Measurements from ENCODE around the gene SLCO1B3. TPM values are rescaled to one million over a fixed set of nuclear protein-coding genes. Genes with fewer than 3 reads are reported as not detected.

SLCO1B3 gene
- total RNA-seq, 6 experiments from 2014 or later = not detected

DNA sequence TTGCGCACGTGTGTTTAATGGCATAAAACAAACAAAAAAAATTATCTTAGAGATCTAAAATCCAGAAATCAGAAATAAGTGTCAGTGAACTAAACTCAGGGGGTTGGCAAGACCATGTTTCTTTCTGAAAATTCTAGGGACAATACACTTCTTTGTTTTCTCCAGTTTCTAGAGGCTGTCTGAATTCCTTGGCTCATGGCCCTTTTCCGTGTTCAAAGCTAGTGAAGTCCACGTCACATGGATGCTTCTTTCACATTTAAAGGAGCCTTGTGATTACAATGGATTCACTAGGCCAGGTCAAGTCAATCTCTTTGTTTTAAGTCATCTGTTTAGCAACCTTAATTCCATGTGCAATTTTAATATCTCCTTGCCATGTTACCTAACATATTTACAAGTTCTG is 22.4 kb downstream of the SLCO1B3 start:
- no peak overlapping the region for H3K4me3 Mint-ChIP-seq
- H3K36me3 Mint-ChIP-seq (ENCODE audit: low read depth) = no peaks in the 10 kb centered on the region
- no peak for DNase-seq
- H3K27ac Mint-ChIP-seq = no peak overlapping the region
- peaks cover 16% of the 10 kb centered on the region for H3K9me3 Mint-ChIP-seq
- no peaks in the 10 kb centered on the region for H3K27me3 Mint-ChIP-seq (ENCODE audit: insufficient read depth)
- TF ChIP-seq, protein P1, sequence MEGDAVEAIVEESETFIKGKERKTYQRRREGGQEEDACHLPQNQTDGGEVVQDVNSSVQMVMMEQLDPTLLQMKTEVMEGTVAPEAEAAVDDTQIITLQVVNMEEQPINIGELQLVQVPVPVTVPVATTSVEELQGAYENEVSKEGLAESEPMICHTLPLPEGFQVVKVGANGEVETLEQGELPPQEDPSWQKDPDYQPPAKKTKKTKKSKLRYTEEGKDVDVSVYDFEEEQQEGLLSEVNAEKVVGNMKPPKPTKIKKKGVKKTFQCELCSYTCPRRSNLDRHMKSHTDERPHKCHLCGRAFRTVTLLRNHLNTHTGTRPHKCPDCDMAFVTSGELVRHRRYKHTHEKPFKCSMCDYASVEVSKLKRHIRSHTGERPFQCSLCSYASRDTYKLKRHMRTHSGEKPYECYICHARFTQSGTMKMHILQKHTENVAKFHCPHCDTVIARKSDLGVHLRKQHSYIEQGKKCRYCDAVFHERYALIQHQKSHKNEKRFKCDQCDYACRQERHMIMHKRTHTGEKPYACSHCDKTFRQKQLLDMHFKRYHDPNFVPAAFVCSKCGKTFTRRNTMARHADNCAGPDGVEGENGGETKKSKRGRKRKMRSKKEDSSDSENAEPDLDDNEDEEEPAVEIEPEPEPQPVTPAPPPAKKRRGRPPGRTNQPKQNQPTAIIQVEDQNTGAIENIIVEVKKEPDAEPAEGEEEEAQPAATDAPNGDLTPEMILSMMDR (IDR thresholded peaks at IDR 0.05) = no peak
- no peaks in the 10 kb centered on the region for H3K4me1 Mint-ChIP-seq (ENCODE audit: low read depth)

DNA sequence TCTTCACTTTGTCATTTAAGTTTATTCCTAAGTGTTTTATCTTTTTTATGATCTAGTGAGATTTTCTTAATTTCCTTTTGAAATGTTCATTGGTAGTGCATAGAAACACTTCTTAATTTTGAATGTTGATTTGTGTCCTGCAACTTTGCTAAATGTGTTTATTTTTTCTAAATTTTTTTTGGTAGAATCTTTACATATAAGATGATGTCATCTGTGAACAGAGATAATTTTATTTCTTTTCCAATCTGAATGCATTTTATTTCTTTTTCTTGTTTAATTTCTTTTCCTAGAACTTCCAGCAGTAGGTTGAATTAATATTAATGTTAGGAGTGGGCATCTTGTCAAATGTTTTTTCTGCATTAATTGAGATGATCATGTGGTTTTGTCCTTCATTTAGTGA is 42.1 kb downstream of the SLCO1B3 start:
- H3K4me1 Mint-ChIP-seq (ENCODE audit: low read depth) = no peaks in the 10 kb centered on the region
- TF ChIP-seq, protein P1 (IDR thresholded peaks at IDR 0.05) = no peak
- no peak overlapping the region for H3K4me3 Mint-ChIP-seq
- no peaks in the 10 kb centered on the region for H3K27me3 Mint-ChIP-seq (ENCODE audit: insufficient read depth)
- no peaks in the 10 kb centered on the region for H3K36me3 Mint-ChIP-seq (ENCODE audit: low read depth)
- peaks cover 22% of the 10 kb centered on the region for H3K9me3 Mint-ChIP-seq
- H3K27ac Mint-ChIP-seq = no peak overlapping the region
- no peak for DNase-seq

DNA sequence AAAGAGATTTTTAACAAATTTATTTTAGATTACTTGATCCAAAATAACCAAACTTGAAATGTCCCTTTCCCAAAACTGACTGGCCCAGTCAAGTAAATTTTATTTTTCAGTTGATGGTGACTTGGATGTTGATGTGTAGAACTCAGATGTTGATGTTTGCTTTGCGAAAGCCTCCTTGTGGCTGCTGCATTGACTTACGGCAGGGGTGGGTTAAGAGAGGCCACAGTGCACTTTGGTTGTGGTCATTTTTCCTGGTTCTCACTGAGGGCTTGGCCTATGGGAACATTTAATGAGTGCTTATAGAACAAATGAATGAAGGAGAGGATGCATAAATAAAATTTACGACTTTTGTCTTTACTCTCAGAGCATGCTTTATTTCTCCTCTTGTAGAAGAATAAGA is 52.6 kb downstream of the SLCO1B3 start:
- Mint-ChIP-seq H3K4me3 (no peak overlapping the region), H3K27me3 (ENCODE audit: insufficient read depth) (no peaks in the 10 kb centered on the region), H3K27ac (no peak overlapping the region), H3K4me1 (ENCODE audit: low read depth) (no peaks in the 10 kb centered on the region), H3K36me3 (ENCODE audit: low read depth) (no peaks in the 10 kb centered on the region), H3K9me3 (peaks cover 30% of the 10 kb centered on the region)
- TF ChIP-seq, protein P1 (IDR thresholded peaks at IDR 0.05) = no peak
- no peak for DNase-seq

DNA sequence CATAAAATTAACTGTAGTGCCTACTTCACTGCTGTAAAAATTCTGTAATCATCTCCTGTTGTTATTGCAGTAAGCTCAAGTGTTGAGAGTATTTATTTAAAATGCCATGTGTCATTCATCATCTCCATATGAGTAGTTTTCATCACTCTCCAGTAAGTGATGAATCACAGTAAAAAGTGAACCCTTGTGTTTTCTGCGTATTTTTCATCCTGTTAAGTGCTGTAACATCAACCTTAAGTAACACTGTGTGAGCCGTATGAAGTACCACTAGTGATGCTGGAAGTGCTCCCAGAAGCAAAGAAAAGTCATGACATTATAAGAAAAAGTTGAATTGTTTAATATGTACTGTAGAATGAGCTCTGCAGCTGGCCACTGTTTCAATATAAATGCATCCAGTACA is 55.4 kb downstream of the SLCO1B3 start:
- H3K27me3 Mint-ChIP-seq (ENCODE audit: insufficient read depth) = no peaks in the 10 kb centered on the region
- peaks cover 24% of the 10 kb centered on the region for H3K9me3 Mint-ChIP-seq
- no peaks in the 10 kb centered on the region for H3K36me3 Mint-ChIP-seq (ENCODE audit: low read depth)
- TF ChIP-seq, protein P1 (IDR thresholded peaks at IDR 0.05) = no peak
- no peak for DNase-seq
- no peaks in the 10 kb centered on the region for H3K4me1 Mint-ChIP-seq (ENCODE audit: low read depth)
- no peak overlapping the region for H3K4me3 Mint-ChIP-seq
- no peak overlapping the region for H3K27ac Mint-ChIP-seq

DNA sequence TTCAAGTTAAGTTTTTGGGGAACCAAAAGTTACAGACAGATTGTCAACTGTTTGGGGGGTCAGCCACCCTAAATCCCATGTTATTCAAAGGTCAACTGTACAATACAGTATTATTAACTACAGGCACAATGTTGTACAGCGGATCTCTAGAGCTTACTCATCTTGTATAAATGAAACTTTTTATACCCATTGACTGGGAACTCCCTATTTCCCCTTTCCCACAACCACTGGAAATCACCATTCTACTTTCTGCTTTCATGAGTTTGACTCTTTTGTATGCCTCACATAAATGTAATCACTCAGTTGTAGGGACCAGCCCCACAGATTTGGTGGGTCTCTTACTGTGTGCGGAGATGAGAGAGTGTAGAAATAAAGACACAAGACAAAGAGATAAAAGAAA is 57.8 kb downstream of the SLCO1B3 start:
- Mint-ChIP-seq H3K9me3 (peaks cover 37% of the 10 kb centered on the region), H3K27me3 (ENCODE audit: insufficient read depth) (no peaks in the 10 kb centered on the region), H3K27ac (no peak overlapping the region), H3K4me3 (no peak overlapping the region), H3K36me3 (ENCODE audit: low read depth) (no peaks in the 10 kb centered on the region), H3K4me1 (ENCODE audit: low read depth) (no peaks in the 10 kb centered on the region)
- DNase-seq = no peak
- TF ChIP-seq, protein P1 (IDR thresholded peaks at IDR 0.05) = no peak

DNA sequence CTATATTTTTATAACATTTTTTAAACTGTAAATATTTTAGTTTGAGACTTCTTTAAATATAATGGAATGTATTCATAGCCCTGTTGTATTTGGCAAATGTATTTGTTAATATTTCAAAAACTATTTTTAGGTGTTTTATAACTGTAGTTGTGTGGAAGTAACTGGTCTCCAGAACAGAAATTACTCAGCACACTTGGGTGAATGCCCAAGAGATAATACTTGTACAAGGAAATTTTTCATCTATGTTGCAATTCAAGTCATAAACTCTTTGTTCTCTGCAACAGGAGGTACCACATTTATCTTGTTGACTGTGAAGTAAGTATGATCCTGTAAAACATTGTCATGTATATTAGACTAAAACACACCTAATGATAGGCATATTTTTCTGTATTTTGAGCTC is 72.8 kb downstream of the SLCO1B3 start:
- Mint-ChIP-seq H3K4me3 (no peak overlapping the region), H3K9me3 (peaks cover 32% of the 10 kb centered on the region), H3K36me3 (ENCODE audit: low read depth) (no peaks in the 10 kb centered on the region), H3K4me1 (ENCODE audit: low read depth) (no peaks in the 10 kb centered on the region), H3K27me3 (ENCODE audit: insufficient read depth) (peaks cover 2% of the 10 kb centered on the region; the same call in 1 of the 2 replicates), H3K27ac (no peak overlapping the region)
- TF ChIP-seq, protein P1 (IDR thresholded peaks at IDR 0.05) = no peak
- no peak for DNase-seq

All from HFFc6 (cell line).